CD14-positive monocyte (primary cell): ENCODE measurements around the gene ARL3. TPM values are rescaled to one million over a fixed set of nuclear protein-coding genes. Genes with fewer than 3 reads are reported as not detected.
A peak's percentile ranks its signal among the peaks of the same experiment; 100 is the strongest.

Source experiments
- DNase-seq, 3 donors: peaks; one replicate each; pipeline ENCODE4 v3.0.0-alpha.2; 2011 to 2022
- H2AFZ ChIP-seq: 2 replicates; pipeline ENCODE4 v1.6.0; 2012; ENCODE audit warnings: mild to moderate bottlenecking, low read depth, low read length, inconsistent platforms; ENCODE audit not compliant: insufficient read depth, poor library complexity, severe bottlenecking
- H3K27ac ChIP-seq, 2 donors: 1 replicate in 1 of 2; 2 replicates in 1 of 2; pipeline ENCODE4 v1.5.1; 2012 to 2013; ENCODE audit warnings: low read length in 2 of 2, control low read depth in 1 of 2, inconsistent platforms in 1 of 2, low read depth in 1 of 2, mild to moderate bottlenecking in 1 of 2
- H3K27me3 ChIP-seq, 2 donors: one replicate each; pipeline versions ENCODE4 v1.6.0 to v1.6.1; 2011 to 2013; ENCODE audit warnings: low read length in 2 of 2; ENCODE audit not compliant: control insufficient read depth in 2 of 2, insufficient read depth in 2 of 2
- H3K36me3 ChIP-seq, 2 donors: replicated peaks in 1 of 2; 1 replicate in 1 of 2; 2 replicates in 1 of 2; pipeline versions ENCODE4 v1.5.1 to v1.6.1; 2012 to 2013; ENCODE audit warnings: low read length in 2 of 2, control low read depth in 1 of 2, inconsistent platforms in 1 of 2, mild to moderate bottlenecking in 1 of 2; ENCODE audit not compliant: insufficient read depth in 2 of 2, control insufficient read depth in 1 of 2
- H3K4me1 ChIP-seq, 2 donors: 1 replicate in 1 of 2; 2 replicates in 1 of 2; pipeline versions ENCODE4 v1.5.1 to v1.6.1; 2012 to 2013; ENCODE audit warnings: low read length in 2 of 2, control low read depth in 1 of 2, inconsistent platforms in 1 of 2, mild to moderate bottlenecking in 1 of 2, moderate library complexity in 1 of 2; ENCODE audit not compliant: insufficient read depth in 2 of 2, control insufficient read depth in 1 of 2
- H3K4me2 ChIP-seq: replicated peaks from 2 replicates; pipeline ENCODE3; 2012; ENCODE audit warnings: low read length, moderate library complexity, mild to moderate bottlenecking; ENCODE audit not compliant: poor library complexity, severe bottlenecking; ENCODE audit errors: extremely low read depth
- H3K4me3 ChIP-seq, 3 experiments: fragments of 200-600 bp in 1 of 3; sonication (generic) in 1 of 3; replicated peaks in 1 of 3; 1 replicate in 2 of 3; 2 replicates in 1 of 3; pipeline ENCODE4 v1.5.1; 2011 to 2013; ENCODE audit warnings: low read length in 3 of 3, mild to moderate bottlenecking in 3 of 3, control low read depth in 2 of 3, low read depth in 2 of 3, inconsistent platforms in 1 of 3, moderate library complexity in 1 of 3
- H3K79me2 ChIP-seq: 2 replicates; pipeline ENCODE4 v1.6.0; 2012; ENCODE audit warnings: mild to moderate bottlenecking, control low read depth, inconsistent platforms, low read length, moderate library complexity; ENCODE audit not compliant: insufficient read depth
- H3K9ac ChIP-seq: 2 replicates; pipeline ENCODE4 v1.6.0; 2017; ENCODE audit warnings: low read length, mild to moderate bottlenecking; ENCODE audit not compliant: insufficient read depth, poor library complexity, severe bottlenecking
- H3K9me3 ChIP-seq, 2 donors: replicated peaks in 1 of 2; 1 replicate in 1 of 2; 2 replicates in 1 of 2; pipeline versions ENCODE4 v1.5.1 to v1.6.1; 2012 to 2013; ENCODE audit warnings: low read length in 2 of 2, control low read depth in 1 of 2; ENCODE audit not compliant: control insufficient read depth in 1 of 2, insufficient read depth in 1 of 2
- H4K20me1 ChIP-seq: 2 replicates; pipeline ENCODE4 v1.6.0; 2012; ENCODE audit warnings: mild to moderate bottlenecking, low read length, control low read depth, moderate library complexity; ENCODE audit not compliant: insufficient read depth
- H3K27ac Mint-ChIP-seq, 7 donors: one replicate each; pipeline ENCODE4 v1.8.0; 2020; ENCODE audit warnings: mild to moderate bottlenecking in 7 of 7, mixed read lengths in 7 of 7, moderate library complexity in 6 of 7, inconsistent platforms in 2 of 7
- H3K27me3 Mint-ChIP-seq, 3 donors: one replicate each; pipeline ENCODE4 v1.8.0; 2021 to 2022; ENCODE audit warnings: low read depth in 3 of 3, mild to moderate bottlenecking in 3 of 3, mixed read lengths in 3 of 3, moderate library complexity in 3 of 3, inconsistent platforms in 1 of 3
- H3K36me3 Mint-ChIP-seq, 2 donors: one replicate each; pipeline ENCODE4 v1.8.0; 2020; ENCODE audit warnings: mixed read lengths in 2 of 2, inconsistent platforms in 1 of 2, mild to moderate bottlenecking in 1 of 2
- H3K4me1 Mint-ChIP-seq: one replicate; pipeline ENCODE4 v1.8.0; 2020; ENCODE audit warnings: mild to moderate bottlenecking, mixed read lengths
- H3K4me3 Mint-ChIP-seq, 2 donors: one replicate each; pipeline ENCODE4 v1.8.0; 2020; ENCODE audit warnings: mild to moderate bottlenecking in 2 of 2, mixed read lengths in 2 of 2, moderate library complexity in 1 of 2
- H3K9me3 Mint-ChIP-seq, 7 donors: one replicate each; pipeline ENCODE4 v1.8.0; 2020 to 2022; ENCODE audit warnings: mixed read lengths in 7 of 7, mild to moderate bottlenecking in 6 of 7, moderate library complexity in 6 of 7, inconsistent platforms in 2 of 7
- WGBS: methylation state at CpG from one replicate; pipeline ENCODE4 v1.1.5; 2013; ENCODE audit warnings: missing lambda C conversion rate; ENCODE audit not compliant: insufficient coverage; 5-methylcytosine and 5-hydroxymethylcytosine counted together
- intact Hi-C, 2 donors: fragments of 100-400 bp; cut with micrococcal nuclease; formaldehyde crosslinking; loops; one replicate each; pipeline versions ENCODE4 v1.15.0 to v1.15.1; 2023
- polyA plus RNA-seq, 3 donors: library from polyadenylated mRNA; depleted of rRNA in 1 of 3; unstranded in 2 of 3; stranded (reverse) in 1 of 3; fragments of 300-500 nt in 2 of 3; fragments of >200 nt in 1 of 3; fragmentation: Illumina TruSeq in 2 of 3; gene quantifications; 1 replicate in 2 of 3; 2 replicates in 1 of 3; pipeline ENCODE4 v1.2.3, GENCODE V29; 2012 to 2021
- TF ChIP-seq, protein P1 (sequence below): fragments of 200-600 bp; IDR thresholded peaks from one replicate; pipeline ENCODE4 v1.8.0; 2022; ENCODE audit warnings: antibody characterized with exemption, mild to moderate bottlenecking

Gene ARL3
- polyA plus RNA-seq, 3 donors, result 2.8 to 6.3 (median 6.0) TPM

DNA sequence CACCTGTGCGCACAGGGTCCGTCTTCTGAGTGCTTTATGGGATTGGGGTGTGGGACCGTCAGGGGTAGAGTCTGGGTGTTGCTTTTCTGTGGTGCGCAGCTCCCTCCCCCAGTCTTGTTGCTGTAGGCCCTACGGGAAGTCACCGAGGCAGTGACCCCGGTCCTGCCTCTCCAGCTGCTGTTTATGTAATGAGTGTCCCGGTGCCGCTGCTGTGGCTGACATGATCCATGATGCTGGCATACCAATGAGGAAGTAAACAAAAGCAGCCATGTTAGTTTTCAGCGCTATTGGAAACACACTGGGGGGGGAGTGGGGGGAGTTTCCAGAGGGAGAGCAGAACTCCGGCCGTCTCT lies 68.8 kb downstream of the ARL3 start:
- Mint-ChIP-seq H3K4me3 (peak overlapping the region; percentile 99), H3K9me3 (peaks cover 0 to 5% (median 2%) of the 10 kb centered on the region in 7 donors), H3K27ac (peak overlapping the region; percentile 98 to 100 (median 99)), H3K27me3 (peaks cover 0 to 3% (median 0%) of the 10 kb centered on the region in 3 donors), H3K4me1 (peaks cover 45% of the 10 kb centered on the region), H3K36me3 (peaks cover 19 to 29% of the 10 kb centered on the region in 2 donors)
- peak overlapping the region; percentile 96 for H3K9ac ChIP-seq
- H3K27me3 ChIP-seq, result no peaks in the 10 kb centered on the region
- H3K79me2 ChIP-seq, result peaks cover 81% of the 10 kb centered on the region
- H2AFZ ChIP-seq, result no peak overlapping the region
- H3K27ac ChIP-seq, result peak overlapping the region; percentile 87 to 99
- peak overlapping the region; percentile 89 for H3K4me2 ChIP-seq
- TF ChIP-seq, protein P1, sequence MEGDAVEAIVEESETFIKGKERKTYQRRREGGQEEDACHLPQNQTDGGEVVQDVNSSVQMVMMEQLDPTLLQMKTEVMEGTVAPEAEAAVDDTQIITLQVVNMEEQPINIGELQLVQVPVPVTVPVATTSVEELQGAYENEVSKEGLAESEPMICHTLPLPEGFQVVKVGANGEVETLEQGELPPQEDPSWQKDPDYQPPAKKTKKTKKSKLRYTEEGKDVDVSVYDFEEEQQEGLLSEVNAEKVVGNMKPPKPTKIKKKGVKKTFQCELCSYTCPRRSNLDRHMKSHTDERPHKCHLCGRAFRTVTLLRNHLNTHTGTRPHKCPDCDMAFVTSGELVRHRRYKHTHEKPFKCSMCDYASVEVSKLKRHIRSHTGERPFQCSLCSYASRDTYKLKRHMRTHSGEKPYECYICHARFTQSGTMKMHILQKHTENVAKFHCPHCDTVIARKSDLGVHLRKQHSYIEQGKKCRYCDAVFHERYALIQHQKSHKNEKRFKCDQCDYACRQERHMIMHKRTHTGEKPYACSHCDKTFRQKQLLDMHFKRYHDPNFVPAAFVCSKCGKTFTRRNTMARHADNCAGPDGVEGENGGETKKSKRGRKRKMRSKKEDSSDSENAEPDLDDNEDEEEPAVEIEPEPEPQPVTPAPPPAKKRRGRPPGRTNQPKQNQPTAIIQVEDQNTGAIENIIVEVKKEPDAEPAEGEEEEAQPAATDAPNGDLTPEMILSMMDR, result no peak
- H3K9me3 ChIP-seq, result no peaks in the 10 kb centered on the region
- peak overlapping the region; percentile 71 to 99 (median 76) for H3K4me3 ChIP-seq
- peaks cover 11% of the 10 kb centered on the region in 2 donors for H3K36me3 ChIP-seq
- intact Hi-C loops, result loop anchor here in 1 of 2 donors (5.0 kb wide), 1 partner anchor 67 kb away; the partner anchor contains the start of genes ARL3 and SFXN2
- H3K4me1 ChIP-seq, result peaks cover 45 to 48% of the 10 kb centered on the region in 2 donors
- under 1% methylated on average over 11 of the region's 12 CpGs for WGBS
- DNase-seq, result peak; percentile 90 to 97 (median 92)
- H4K20me1 ChIP-seq, result peaks cover 52% of the 10 kb centered on the region

DNA sequence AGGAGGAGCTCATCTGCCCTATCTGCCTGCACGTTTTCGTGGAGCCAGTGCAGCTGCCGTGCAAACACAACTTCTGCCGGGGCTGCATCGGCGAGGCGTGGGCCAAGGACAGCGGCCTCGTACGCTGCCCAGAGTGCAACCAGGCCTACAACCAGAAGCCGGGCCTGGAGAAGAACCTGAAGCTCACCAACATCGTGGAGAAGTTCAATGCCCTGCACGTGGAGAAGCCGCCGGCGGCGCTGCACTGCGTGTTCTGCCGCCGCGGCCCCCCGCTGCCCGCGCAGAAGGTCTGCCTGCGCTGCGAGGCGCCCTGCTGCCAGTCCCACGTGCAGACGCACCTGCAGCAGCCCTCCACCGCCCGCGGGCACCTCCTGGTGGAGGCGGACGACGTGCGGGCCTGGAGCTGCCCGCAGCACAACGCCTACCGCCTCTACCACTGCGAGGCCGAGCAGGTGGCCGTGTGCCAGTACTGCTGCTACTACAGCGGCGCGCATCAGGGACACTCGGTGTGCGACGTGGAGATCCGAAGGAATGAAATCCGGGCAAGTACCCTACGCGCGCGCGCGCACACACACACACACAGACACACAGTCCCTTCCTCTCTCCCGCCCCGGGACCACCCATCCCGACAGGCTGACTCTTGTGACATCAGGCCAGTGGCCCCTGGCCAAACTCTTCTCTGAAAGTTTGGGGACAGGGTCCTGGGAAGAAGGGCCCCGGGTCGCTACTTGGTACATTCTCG lies 69.4 kb downstream of the ARL3 start:
- peak; percentile 63 to 74 (median 66) for DNase-seq
- intact Hi-C loops, result loop anchor here in 1 of 2 donors (5.0 kb wide), 1 partner anchor 67 kb away; the partner anchor contains the start of genes ARL3 and SFXN2
- Histone ChIP-seq H3K9me3 (no peaks in the 10 kb centered on the region), H3K27ac (peak overlapping the region; percentile 87 to 99), H3K4me3 (peak overlapping the region; percentile 71 to 99 (median 76)), H3K4me2 (peak overlapping the region; percentile 89), H3K9ac (peak overlapping the region; percentile 96), H4K20me1 (peaks cover 46% of the 10 kb centered on the region), H3K36me3 (peaks cover 11% of the 10 kb centered on the region in 2 donors), H3K4me1 (peaks cover 39 to 42% of the 10 kb centered on the region in 2 donors), H3K27me3 (no peaks in the 10 kb centered on the region), H3K79me2 (peaks cover 75% of the 10 kb centered on the region), H2AFZ (no peak overlapping the region)
- Mint-ChIP-seq H3K4me1 (peaks cover 40% of the 10 kb centered on the region), H3K27ac (peak overlapping the region; percentile 98 to 100 (median 99)), H3K36me3 (peaks cover 19 to 29% of the 10 kb centered on the region in 2 donors), H3K9me3 (peaks cover 0 to 5% (median 2%) of the 10 kb centered on the region in 7 donors), H3K4me3 (peak overlapping the region; percentile 99), H3K27me3 (peaks cover 0 to 3% (median 0%) of the 10 kb centered on the region in 3 donors)
- under 1% methylated on average over 53 of the region's 62 CpGs for WGBS
- TF ChIP-seq, protein P1, result peak; percentile 68
